CD14-positive monocyte (primary cell): ENCODE results near the gene ZDHHC3. TPM values are rescaled to one million over a fixed set of nuclear protein-coding genes. Genes with fewer than 3 reads are reported as not detected.
A peak's percentile ranks its signal among the peaks of the same experiment; 100 is the strongest.

ENCODE experiments used
- DNase-seq, 3 donors: peaks; one replicate each; pipeline ENCODE4 v3.0.0-alpha.2; 2011 to 2022
- H2AFZ ChIP-seq: 2 replicates; pipeline ENCODE4 v1.6.0; 2012; ENCODE audit warnings: mild to moderate bottlenecking, low read depth, low read length, inconsistent platforms; ENCODE audit not compliant: insufficient read depth, poor library complexity, severe bottlenecking
- H3K27ac ChIP-seq, 2 donors: 1 replicate in 1 of 2; 2 replicates in 1 of 2; pipeline ENCODE4 v1.5.1; 2012 to 2013; ENCODE audit warnings: low read length in 2 of 2, control low read depth in 1 of 2, inconsistent platforms in 1 of 2, low read depth in 1 of 2, mild to moderate bottlenecking in 1 of 2
- H3K27me3 ChIP-seq, 2 donors: one replicate each; pipeline versions ENCODE4 v1.6.0 to v1.6.1; 2011 to 2013; ENCODE audit warnings: low read length in 2 of 2; ENCODE audit not compliant: control insufficient read depth in 2 of 2, insufficient read depth in 2 of 2
- H3K36me3 ChIP-seq, 2 donors: replicated peaks in 1 of 2; 1 replicate in 1 of 2; 2 replicates in 1 of 2; pipeline versions ENCODE4 v1.5.1 to v1.6.1; 2012 to 2013; ENCODE audit warnings: low read length in 2 of 2, control low read depth in 1 of 2, inconsistent platforms in 1 of 2, mild to moderate bottlenecking in 1 of 2; ENCODE audit not compliant: insufficient read depth in 2 of 2, control insufficient read depth in 1 of 2
- H3K4me1 ChIP-seq, 2 donors: 1 replicate in 1 of 2; 2 replicates in 1 of 2; pipeline versions ENCODE4 v1.5.1 to v1.6.1; 2012 to 2013; ENCODE audit warnings: low read length in 2 of 2, control low read depth in 1 of 2, inconsistent platforms in 1 of 2, mild to moderate bottlenecking in 1 of 2, moderate library complexity in 1 of 2; ENCODE audit not compliant: insufficient read depth in 2 of 2, control insufficient read depth in 1 of 2
- H3K4me2 ChIP-seq: replicated peaks from 2 replicates; pipeline ENCODE3; 2012; ENCODE audit warnings: low read length, moderate library complexity, mild to moderate bottlenecking; ENCODE audit not compliant: poor library complexity, severe bottlenecking; ENCODE audit errors: extremely low read depth
- H3K4me3 ChIP-seq, 3 experiments: fragments of 200-600 bp in 1 of 3; sonication (generic) in 1 of 3; replicated peaks in 1 of 3; 1 replicate in 2 of 3; 2 replicates in 1 of 3; pipeline ENCODE4 v1.5.1; 2011 to 2013; ENCODE audit warnings: low read length in 3 of 3, mild to moderate bottlenecking in 3 of 3, control low read depth in 2 of 3, low read depth in 2 of 3, inconsistent platforms in 1 of 3, moderate library complexity in 1 of 3
- H3K79me2 ChIP-seq: 2 replicates; pipeline ENCODE4 v1.6.0; 2012; ENCODE audit warnings: mild to moderate bottlenecking, control low read depth, inconsistent platforms, low read length, moderate library complexity; ENCODE audit not compliant: insufficient read depth
- H3K9ac ChIP-seq: 2 replicates; pipeline ENCODE4 v1.6.0; 2017; ENCODE audit warnings: low read length, mild to moderate bottlenecking; ENCODE audit not compliant: insufficient read depth, poor library complexity, severe bottlenecking
- H3K9me3 ChIP-seq, 2 donors: replicated peaks in 1 of 2; 1 replicate in 1 of 2; 2 replicates in 1 of 2; pipeline versions ENCODE4 v1.5.1 to v1.6.1; 2012 to 2013; ENCODE audit warnings: low read length in 2 of 2, control low read depth in 1 of 2; ENCODE audit not compliant: control insufficient read depth in 1 of 2, insufficient read depth in 1 of 2
- H4K20me1 ChIP-seq: 2 replicates; pipeline ENCODE4 v1.6.0; 2012; ENCODE audit warnings: mild to moderate bottlenecking, low read length, control low read depth, moderate library complexity; ENCODE audit not compliant: insufficient read depth
- H3K27ac Mint-ChIP-seq, 7 donors: one replicate each; pipeline ENCODE4 v1.8.0; 2020; ENCODE audit warnings: mild to moderate bottlenecking in 7 of 7, mixed read lengths in 7 of 7, moderate library complexity in 6 of 7, inconsistent platforms in 2 of 7
- H3K27me3 Mint-ChIP-seq, 3 donors: one replicate each; pipeline ENCODE4 v1.8.0; 2021 to 2022; ENCODE audit warnings: low read depth in 3 of 3, mild to moderate bottlenecking in 3 of 3, mixed read lengths in 3 of 3, moderate library complexity in 3 of 3, inconsistent platforms in 1 of 3
- H3K36me3 Mint-ChIP-seq, 2 donors: one replicate each; pipeline ENCODE4 v1.8.0; 2020; ENCODE audit warnings: mixed read lengths in 2 of 2, inconsistent platforms in 1 of 2, mild to moderate bottlenecking in 1 of 2
- H3K4me1 Mint-ChIP-seq: one replicate; pipeline ENCODE4 v1.8.0; 2020; ENCODE audit warnings: mild to moderate bottlenecking, mixed read lengths
- H3K4me3 Mint-ChIP-seq, 2 donors: one replicate each; pipeline ENCODE4 v1.8.0; 2020; ENCODE audit warnings: mild to moderate bottlenecking in 2 of 2, mixed read lengths in 2 of 2, moderate library complexity in 1 of 2
- H3K9me3 Mint-ChIP-seq, 7 donors: one replicate each; pipeline ENCODE4 v1.8.0; 2020 to 2022; ENCODE audit warnings: mixed read lengths in 7 of 7, mild to moderate bottlenecking in 6 of 7, moderate library complexity in 6 of 7, inconsistent platforms in 2 of 7
- WGBS: methylation state at CpG from one replicate; pipeline ENCODE4 v1.1.5; 2013; ENCODE audit warnings: missing lambda C conversion rate; ENCODE audit not compliant: insufficient coverage; 5-methylcytosine and 5-hydroxymethylcytosine counted together
- intact Hi-C, 2 donors: fragments of 100-400 bp; cut with micrococcal nuclease; formaldehyde crosslinking; loops; one replicate each; pipeline versions ENCODE4 v1.15.0 to v1.15.1; 2023
- polyA plus RNA-seq, 3 donors: library from polyadenylated mRNA; depleted of rRNA in 1 of 3; unstranded in 2 of 3; stranded (reverse) in 1 of 3; fragments of 300-500 nt in 2 of 3; fragments of >200 nt in 1 of 3; fragmentation: Illumina TruSeq in 2 of 3; gene quantifications; 1 replicate in 2 of 3; 2 replicates in 1 of 3; pipeline ENCODE4 v1.2.3, GENCODE V29; 2012 to 2021
- TF ChIP-seq, protein P1 (sequence below): fragments of 200-600 bp; IDR thresholded peaks from one replicate; pipeline ENCODE4 v1.8.0; 2022; ENCODE audit warnings: antibody characterized with exemption, mild to moderate bottlenecking

ZDHHC3 gene
- polyA plus RNA-seq, 3 donors: 52.1 to 72.6 (median 61.3) TPM

DNA sequence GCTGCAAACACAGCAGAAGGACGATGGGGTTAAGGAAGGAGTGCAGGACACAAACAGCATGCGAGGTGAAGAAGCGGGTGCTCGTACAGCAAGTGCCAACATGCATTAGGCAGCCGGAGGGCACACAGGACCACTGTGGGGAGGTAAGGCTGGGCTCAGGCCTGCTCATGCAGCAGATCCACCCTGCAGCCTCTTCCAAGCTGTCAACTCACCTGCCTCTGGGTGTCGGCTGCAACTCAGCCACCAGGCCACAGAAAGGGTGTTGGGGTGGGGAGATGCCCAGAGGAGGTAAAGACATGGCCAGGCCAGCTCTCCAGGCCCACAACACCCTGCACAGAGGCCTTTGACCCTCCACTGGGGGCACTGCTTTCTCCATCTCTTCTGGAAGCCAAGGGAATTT is 57.4 kb downstream of the ZDHHC3 start:
- H3K27ac Mint-ChIP-seq: peak overlapping the region in 1 of 7 donors; percentile 11
- intact Hi-C loops: no loop called here
- no peak overlapping the region for H3K4me3 Mint-ChIP-seq

DNA sequence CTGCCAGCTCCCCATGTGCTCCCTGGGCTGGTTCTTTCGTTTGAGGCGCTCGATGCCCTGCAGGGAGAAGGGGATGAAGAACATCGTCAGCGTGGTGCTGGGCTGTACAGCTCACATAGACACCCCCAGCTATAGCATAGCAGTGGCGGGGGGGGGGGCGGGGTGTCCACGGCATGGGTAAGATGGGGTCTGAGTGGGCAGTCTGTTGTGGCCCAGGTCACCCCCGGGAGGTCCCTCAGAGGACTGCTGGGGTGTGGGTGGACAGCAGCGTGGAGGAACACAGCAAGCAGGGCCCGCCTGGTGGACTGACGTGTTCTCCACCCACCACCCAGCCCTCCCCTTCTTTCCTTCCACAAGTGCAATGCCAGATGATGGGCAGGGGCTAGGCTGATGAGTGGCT is 57.9 kb downstream of the ZDHHC3 start:
- no peak overlapping the region for H3K4me3 Mint-ChIP-seq
- H3K79me2 ChIP-seq: no peaks in the 10 kb centered on the region
- no peaks in the 10 kb centered on the region for H3K4me1 ChIP-seq
- no peaks in the 10 kb centered on the region for H3K4me1 Mint-ChIP-seq
- WGBS: no CpG with 5 or more reads among the region's 12 CpGs
- no peak for DNase-seq
- TF ChIP-seq, protein P1, sequence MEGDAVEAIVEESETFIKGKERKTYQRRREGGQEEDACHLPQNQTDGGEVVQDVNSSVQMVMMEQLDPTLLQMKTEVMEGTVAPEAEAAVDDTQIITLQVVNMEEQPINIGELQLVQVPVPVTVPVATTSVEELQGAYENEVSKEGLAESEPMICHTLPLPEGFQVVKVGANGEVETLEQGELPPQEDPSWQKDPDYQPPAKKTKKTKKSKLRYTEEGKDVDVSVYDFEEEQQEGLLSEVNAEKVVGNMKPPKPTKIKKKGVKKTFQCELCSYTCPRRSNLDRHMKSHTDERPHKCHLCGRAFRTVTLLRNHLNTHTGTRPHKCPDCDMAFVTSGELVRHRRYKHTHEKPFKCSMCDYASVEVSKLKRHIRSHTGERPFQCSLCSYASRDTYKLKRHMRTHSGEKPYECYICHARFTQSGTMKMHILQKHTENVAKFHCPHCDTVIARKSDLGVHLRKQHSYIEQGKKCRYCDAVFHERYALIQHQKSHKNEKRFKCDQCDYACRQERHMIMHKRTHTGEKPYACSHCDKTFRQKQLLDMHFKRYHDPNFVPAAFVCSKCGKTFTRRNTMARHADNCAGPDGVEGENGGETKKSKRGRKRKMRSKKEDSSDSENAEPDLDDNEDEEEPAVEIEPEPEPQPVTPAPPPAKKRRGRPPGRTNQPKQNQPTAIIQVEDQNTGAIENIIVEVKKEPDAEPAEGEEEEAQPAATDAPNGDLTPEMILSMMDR: no peak
- H3K27me3 ChIP-seq: no peaks in the 10 kb centered on the region
- intact Hi-C loops: no loop called here
- no peaks in the 10 kb centered on the region for H4K20me1 ChIP-seq
- H3K4me3 ChIP-seq: no peak overlapping the region
- H3K9ac ChIP-seq: no peak overlapping the region
- peaks cover 61 to 68% of the 10 kb centered on the region in 2 donors for H3K36me3 Mint-ChIP-seq
- H3K27me3 Mint-ChIP-seq: peaks cover 0 to 2% (median 0%) of the 10 kb centered on the region in 3 donors
- H3K9me3 Mint-ChIP-seq: no peaks in the 10 kb centered on the region
- H3K9me3 ChIP-seq: no peaks in the 10 kb centered on the region
- H3K27ac Mint-ChIP-seq: peak overlapping the region in 1 of 7 donors; percentile 11
- H3K36me3 ChIP-seq: peaks cover 43 to 74% of the 10 kb centered on the region in 2 donors
- no peak overlapping the region for H2AFZ ChIP-seq
- no peak overlapping the region for H3K27ac ChIP-seq
- no peak overlapping the region for H3K4me2 ChIP-seq

More for the DNA sequence above, 57.4 kb downstream of the ZDHHC3 start:
- no peaks in the 10 kb centered on the region for H3K27me3 ChIP-seq
- Mint-ChIP-seq H3K27me3 (peaks cover 0 to 2% (median 0%) of the 10 kb centered on the region in 3 donors), H3K36me3 (peaks cover 61 to 73% of the 10 kb centered on the region in 2 donors), H3K4me1 (no peaks in the 10 kb centered on the region), H3K9me3 (no peaks in the 10 kb centered on the region)
- DNase-seq: no peak
- H3K4me3 ChIP-seq: no peak overlapping the region
- H3K9ac ChIP-seq: no peak overlapping the region
- 97% methylated on average over 4 of the region's 6 CpGs for WGBS
- H3K79me2 ChIP-seq: no peaks in the 10 kb centered on the region
- no peaks in the 10 kb centered on the region for H3K4me1 ChIP-seq
- TF ChIP-seq, protein P1: no peak
- no peak overlapping the region for H3K27ac ChIP-seq
- H3K4me2 ChIP-seq: no peak overlapping the region
- H2AFZ ChIP-seq: no peak overlapping the region
- peaks cover 43 to 78% of the 10 kb centered on the region in 2 donors for H3K36me3 ChIP-seq
- H3K9me3 ChIP-seq: no peaks in the 10 kb centered on the region
- H4K20me1 ChIP-seq: no peaks in the 10 kb centered on the region
